K562 (cell line): ENCODE data around the gene ZNF814. TPM values are rescaled to one million over a fixed set of nuclear protein-coding genes. Genes with fewer than 3 reads are reported as not detected.

Source experiments
- ATAC-seq: fragments of 200-7000 bp; cut with Tn5 transposase; 3 replicates; pipeline ENCODE4 v1.9.1; 2020; ENCODE audit warnings: moderate library complexity
- BruUV-seq: library from RNA; stranded (reverse); fragments of 400-500 nt; replicated peaks from 2 replicates; lab custom pipeline; 2021; lab: Mats Ljungman, UMichigan
- CTCF ChIA-PET: fragments of 300-600 bp; formaldehyde crosslinking; extraction: SDS; loops from one replicate; lab custom pipeline; 2021; ENCODE audit warnings: low intra/inter-chr PET ratio; lab: Yijun Ruan, JAX
- POLR2A ChIA-PET: fragments of 300-600, 350-650 bp; sonication (Branson Sonifier 250); formaldehyde crosslinking; extraction: SDS; loops from one replicate; lab custom pipeline; 2021; ENCODE audit warnings: antibody characterized with exemption, inconsistent platforms; lab: Yijun Ruan, JAX
- DNase-seq, 4 experiments: peaks; one replicate each; pipeline versions ENCODE4 v3.0.0 to v3.0.0-alpha.2; 2011 to 2018; ENCODE audit warnings: low spot score in 3 of 4, mixed read lengths in 3 of 4; ENCODE audit errors: extremely low read depth in 1 of 4
- FAIRE-seq: peaks from 2 replicates; lab custom pipeline; 2011; peaks lifted over from hg19 to GRCh38; lab: Jason Lieb, UNC
- H2AFZ ChIP-seq: 2 replicates; pipeline ENCODE4 v1.6.0; 2011; ENCODE audit warnings: low read depth, low read length, control low read depth, inconsistent platforms
- H3K27ac ChIP-seq: fragments of 200-600 bp; 3 replicates; pipeline ENCODE4 v1.8.0; 2011; ENCODE audit warnings: low read depth, mild to moderate bottlenecking, control low read depth, inconsistent platforms, low read length, moderate library complexity, mixed read lengths; ENCODE audit errors: extremely low read depth
- H3K27me3 ChIP-seq, 2 experiments: fragments of 300-600 bp in 1 of 2; 2 replicates in 1 of 2; 3 replicates in 1 of 2; pipeline versions ENCODE4 v1.6.0 to v1.8.0; 2011; ENCODE audit warnings: inconsistent platforms in 2 of 2, low read length in 2 of 2, mild to moderate bottlenecking in 1 of 2, mixed read lengths in 1 of 2, moderate library complexity in 1 of 2; ENCODE audit not compliant: control insufficient read depth in 2 of 2, insufficient read depth in 2 of 2
- H3K36me3 ChIP-seq: fragments of 300-600 bp; 3 replicates; pipeline ENCODE4 v1.8.0; 2011; ENCODE audit warnings: mild to moderate bottlenecking, low read length, inconsistent platforms; ENCODE audit not compliant: control insufficient read depth, insufficient read depth
- H3K4me1 ChIP-seq, 2 experiments: fragments of 200-600 bp in 1 of 2; replicated peaks in 1 of 2; 2 replicates in 1 of 2; 3 replicates in 1 of 2; pipeline versions ENCODE4 v1.5.1 to v1.8.0; 2011; ENCODE audit warnings: inconsistent platforms in 2 of 2, low read length in 2 of 2, mild to moderate bottlenecking in 1 of 2, mixed read lengths in 1 of 2, moderate library complexity in 1 of 2; ENCODE audit not compliant: control insufficient read depth in 2 of 2, insufficient read depth in 2 of 2
- H3K4me2 ChIP-seq: 2 replicates; pipeline ENCODE4 v1.6.1; 2011; ENCODE audit warnings: low read length, control low read depth, inconsistent platforms, mixed read lengths; ENCODE audit not compliant: insufficient read depth
- H3K4me3 ChIP-seq: fragments of 200-600 bp; sonication (generic), shearing (Covaris generic); 2 replicates; pipeline ENCODE4 v1.5.1; 2016; ENCODE audit warnings: control low read depth, inconsistent platforms
- H3K79me2 ChIP-seq: fragments of 200-600 bp; 3 replicates; pipeline ENCODE4 v1.8.0; 2011; ENCODE audit warnings: low read length, inconsistent platforms; ENCODE audit not compliant: control insufficient read depth, insufficient read depth
- H3K9ac ChIP-seq, 2 experiments: 2 replicates each; pipeline versions ENCODE4 v1.6.0 to v1.6.1; 2011; ENCODE audit warnings: low read depth in 2 of 2, low read length in 2 of 2, control low read depth in 1 of 2, inconsistent platforms in 1 of 2, mild to moderate bottlenecking in 1 of 2, mixed read lengths in 1 of 2; ENCODE audit not compliant: insufficient read depth in 1 of 2
- H3K9me1 ChIP-seq: one replicate; pipeline ENCODE4 v1.6.0; 2011; ENCODE audit warnings: inconsistent platforms, mild to moderate bottlenecking, low read length, moderate library complexity; ENCODE audit not compliant: control insufficient read depth, insufficient read depth
- H3K9me3 ChIP-seq: replicated peaks from 2 replicates; pipeline ENCODE4 v1.5.1; 2011; ENCODE audit warnings: low read depth, low read length, inconsistent platforms; ENCODE audit not compliant: control insufficient read depth, insufficient read depth
- H4K20me1 ChIP-seq: replicated peaks from 2 replicates; pipeline ENCODE4 v1.6.1; 2011; ENCODE audit warnings: low read length, inconsistent platforms, mixed read lengths; ENCODE audit not compliant: control insufficient read depth, insufficient read depth
- CHAMP1 ChIP-seq: fragments of 450-650 bp; IDR thresholded peaks from 2 replicates; pipeline ENCODE4 v1.6.1; 2016; ENCODE audit warnings: mild to moderate bottlenecking
- ESRRA ChIP-seq: fragments of 450-650 bp; IDR thresholded peaks from 2 replicates; pipeline ENCODE4 v1.6.1; 2014; ENCODE audit warnings: low read depth, mild to moderate bottlenecking, moderate library complexity, borderline replicate concordance
- NFE2 ChIP-seq: IDR thresholded peaks from 2 replicates; pipeline ENCODE4 v1.6.1; 2014; ENCODE audit warnings: antibody characterized with exemption, low read depth
- POLR2B ChIP-seq: fragments of 450-650 bp; IDR thresholded peaks from 2 replicates; pipeline ENCODE4 v1.6.1; 2018; ENCODE audit warnings: low read depth; ENCODE audit not compliant: partially characterized antibody
- ZFPM2 ChIP-seq: fragments of 250-450 bp; sonication (Bioruptor Pico); IDR thresholded peaks from 2 replicates; pipeline ENCODE4 v1.5.1; 2022; ENCODE audit warnings: mild to moderate bottlenecking
- ZNF583 ChIP-seq: fragments of 250-450 bp; sonication (Bioruptor Pico); IDR thresholded peaks from 2 replicates; pipeline ENCODE4 v1.4.0; 2020
- ZNF77 ChIP-seq: fragments of 250-450 bp; sonication (Bioruptor Pico); IDR thresholded peaks from 2 replicates; pipeline ENCODE4 v1.5.0; 2020
- WGBS: fragments of 100-300 bp; shearing (Covaris generic); methylation state at CpG from one replicate; pipeline ENCODE4 v1.1.6; 2016; ENCODE audit warnings: low coverage, mixed read lengths; ENCODE audit not compliant: insufficient coverage; ENCODE audit errors: missing lambda C conversion rate; 5-methylcytosine and 5-hydroxymethylcytosine counted together
- in situ Hi-C: fragments of 300-500 bp; cut with MboI; formaldehyde crosslinking; loops from 4 replicates; pipeline ENCODE4 v1.15.0; 2018; ENCODE audit warnings: inconsistent platforms, mixed read lengths
- intact Hi-C: fragments of 100-400 bp; cut with micrococcal nuclease; formaldehyde crosslinking; loops from 2 replicates; pipeline ENCODE4 v1.14.2; 2022
- polyA plus RNA-seq, 8 experiments: library from polyadenylated mRNA; depleted of rRNA in 4 of 8; stranded (reverse) in 5 of 8; unstranded in 3 of 8; fragments of >200 nt; fragmentation: Nextera tagmentation in 2 of 8; fragmentation: Illumina TruSeq in 1 of 8; extraction: Ambion mirVana in 2 of 8; extraction: Trizol in 1 of 8; gene quantifications; 2 replicates each; pipeline versions ENCODE4 v1.2.1 to v1.2.3, GENCODE V29; 2011 to 2014; ENCODE audit warnings: inconsistent platforms in 1 of 8, missing spikeins in 1 of 8
- total RNA-seq, 7 experiments: library from RNA; depleted of rRNA in 6 of 7; stranded (reverse); fragments of >200 nt in 6 of 7; fragmentation: Illumina TruSeq in 2 of 7; extraction: Trizol in 2 of 7; gene quantifications; 2 replicates each; pipeline versions ENCODE4 v1.2.1 to v1.2.3, GENCODE V29; 2011 to 2021; ENCODE audit warnings: low replicate concordance in 1 of 7

Gene ZNF814
- total and polyA plus RNA-seq, 9 of the 15 experiments (the other 6 are each of a cell fraction or from before 2014, with no cell fraction given): 0.42 to 3.5 (median 1.9) TPM

- no peak for DNase-seq
- ATAC-seq: no peak
- in situ Hi-C loops (no loop called here), intact Hi-C loops (no loop called here)
- no peak overlapping the region for H3K4me2 ChIP-seq
- peaks cover 0 to 5% of the 10 kb centered on the region in 2 experiments; a peak in 2 of 5 replicates for H3K4me1 ChIP-seq
- no peak overlapping the region for H3K4me3 ChIP-seq
- H3K9ac ChIP-seq: no peak overlapping the region
- WGBS: 23% methylated on average over 8 of the region's 8 CpGs
- POLR2A ChIA-PET: interaction anchor here (1.4 kb wide), 1 partner anchor 8 kb away, joined by 4 read pairs; no protein-coding TSS in a partner anchor
- BruUV-seq: no TSS peak
- no peaks in the 10 kb centered on the region for H3K9me1 ChIP-seq
- no peaks in the 10 kb centered on the region for H3K79me2 ChIP-seq
- no peaks in the 10 kb centered on the region for H3K36me3 ChIP-seq
- H4K20me1 ChIP-seq: no peaks in the 10 kb centered on the region
- no peaks in the 10 kb centered on the region for H3K27me3 ChIP-seq
- H2AFZ ChIP-seq: no peak overlapping the region
- H3K9me3 ChIP-seq: peaks cover 4% of the 10 kb centered on the region
- no peak for TF ChIP-seq ZFPM2
- no peak for TF ChIP-seq ESRRA
- no peak for TF ChIP-seq CHAMP1
- no peak for TF ChIP-seq ZNF77 (CRISPR knock-in tag)
- TF ChIP-seq POLR2B: no peak
- no peak for TF ChIP-seq ZNF583 (CRISPR knock-in tag)
- no peak for TF ChIP-seq NFE2
- FAIRE-seq: no peak
- CTCF ChIA-PET: no interaction called here
- no peak overlapping the region for H3K27ac ChIP-seq
Observed at GRCh38 chr19:57888107-57888559, 704 bp downstream of the ZNF814 start.
